GM12801 (cell line): ENCODE measurements around the gene RBM19.

Experiments
- CTCF ChIP-seq: IDR thresholded peaks from one replicate; pipeline ENCODE4 v1.5.1; 2011; ENCODE audit warnings: control low read depth; ENCODE audit not compliant: insufficient read length; ENCODE audit errors: extremely low read depth

Gene RBM19

DNA sequence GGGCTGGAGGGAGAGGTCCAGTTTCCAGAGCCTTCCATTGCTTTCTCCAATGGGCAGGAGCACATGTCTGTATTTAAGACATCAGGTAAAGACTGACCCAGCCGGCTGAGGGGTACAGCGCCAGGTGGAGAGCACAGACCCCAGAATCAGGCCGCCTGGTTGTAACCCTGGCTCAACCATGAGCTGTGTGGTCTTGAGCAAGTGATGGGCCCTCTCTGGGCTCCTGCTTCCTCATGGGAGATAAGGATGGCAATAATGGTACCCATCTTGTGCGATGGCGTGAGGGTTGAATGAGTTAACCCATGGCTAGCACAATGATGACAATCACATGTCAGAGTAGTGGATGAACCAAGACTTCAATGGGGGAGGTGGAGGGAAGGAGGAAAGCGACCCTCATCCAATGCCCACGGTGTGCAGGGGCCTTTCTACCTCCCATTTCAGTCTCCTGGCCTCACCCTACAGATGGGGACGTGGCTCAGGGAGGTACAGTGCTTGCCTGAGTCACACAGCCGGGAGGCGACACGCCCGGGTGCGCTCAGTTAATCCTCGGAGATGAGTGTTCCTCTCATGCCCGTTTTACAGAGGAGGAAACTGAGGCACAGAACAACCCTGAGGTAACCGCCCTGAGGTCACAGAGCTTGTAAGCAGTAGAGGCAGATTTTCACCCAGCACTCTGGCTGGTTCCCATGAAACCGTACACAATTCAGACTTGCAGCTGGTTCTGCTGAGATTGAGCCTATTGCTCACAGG, 163.9 kb downstream of the RBM19 start:
- TF ChIP-seq CTCF: no peak

DNA sequence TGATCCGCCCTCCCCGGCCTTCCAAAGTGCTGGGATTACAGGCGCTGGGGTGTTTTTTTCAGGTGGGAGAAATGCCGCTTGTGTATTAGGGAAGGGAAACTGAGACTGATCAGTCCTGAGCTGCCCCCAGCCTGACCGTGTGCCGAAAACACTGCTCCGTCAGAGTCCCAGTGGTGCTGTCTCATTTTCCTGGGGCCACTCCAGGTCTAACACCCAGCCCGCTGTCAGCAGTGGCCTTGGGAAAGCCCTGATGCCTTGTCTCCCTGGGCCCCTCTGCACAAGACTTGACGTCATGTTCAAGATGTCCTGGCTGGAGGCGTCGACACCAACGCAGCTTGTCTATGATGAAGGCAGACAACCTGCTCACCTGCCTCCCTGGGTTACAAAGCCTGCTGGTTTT, 165.9 kb downstream of the RBM19 start:
- TF ChIP-seq CTCF: no peak

GRCh38 chr12:113798552-113798951, 167.6 kb downstream of the RBM19 start:
- TF ChIP-seq CTCF: no peak

DNA sequence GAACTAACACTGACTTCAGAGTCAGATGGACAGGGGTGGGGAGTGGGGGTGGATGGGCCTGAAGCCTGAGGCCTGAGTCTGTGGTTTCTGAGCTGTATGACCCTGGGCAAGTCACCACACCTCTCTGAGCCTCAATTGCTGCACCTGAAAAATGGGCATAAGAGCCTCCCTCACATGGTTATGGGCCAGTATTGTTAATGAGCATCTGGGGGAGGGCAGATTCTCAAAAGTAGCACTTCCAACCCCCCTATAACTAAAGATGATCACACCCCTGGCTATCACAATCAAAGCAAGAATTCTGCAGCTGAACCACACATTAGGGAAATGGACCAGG, 168.6 kb downstream of the RBM19 start:
- TF ChIP-seq CTCF: no peak

DNA sequence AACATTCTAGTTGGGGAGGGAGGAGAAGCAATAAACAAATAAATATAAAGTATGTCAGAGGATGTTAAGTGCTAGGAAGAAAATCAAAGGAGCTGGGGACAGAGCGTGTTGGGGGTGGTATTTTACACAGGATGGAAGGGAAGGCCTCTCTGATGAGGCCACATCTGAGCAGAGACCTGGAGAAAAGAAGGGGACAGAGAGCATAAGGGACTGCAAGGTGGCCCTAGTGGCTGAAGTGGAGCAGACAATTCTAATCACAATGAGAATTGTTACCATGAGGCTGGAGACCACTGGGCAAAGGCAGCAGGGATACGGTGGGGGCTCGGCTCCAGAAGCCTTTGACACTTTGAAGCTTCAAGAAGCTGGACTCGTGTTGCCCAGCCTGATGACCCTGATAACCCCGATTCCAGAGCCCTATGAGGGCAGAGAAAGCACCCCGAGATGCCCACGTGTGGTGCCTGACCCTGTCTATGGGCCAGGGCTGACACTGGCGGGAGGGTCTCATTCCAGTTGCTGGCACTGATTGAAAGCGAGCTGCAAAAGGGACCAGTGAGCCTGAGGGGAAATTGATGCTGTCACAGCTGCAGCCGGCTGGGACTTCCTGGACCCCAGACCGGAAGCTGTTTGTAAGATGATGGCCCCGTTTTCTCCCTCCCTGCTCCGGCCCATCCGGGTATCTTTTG, 169.1 kb downstream of the RBM19 start:
- TF ChIP-seq CTCF: no peak

- TF ChIP-seq CTCF: no peak
Measured at GRCh38 chr12:113796066-113796827, 169.9 kb downstream of the RBM19 start.

DNA sequence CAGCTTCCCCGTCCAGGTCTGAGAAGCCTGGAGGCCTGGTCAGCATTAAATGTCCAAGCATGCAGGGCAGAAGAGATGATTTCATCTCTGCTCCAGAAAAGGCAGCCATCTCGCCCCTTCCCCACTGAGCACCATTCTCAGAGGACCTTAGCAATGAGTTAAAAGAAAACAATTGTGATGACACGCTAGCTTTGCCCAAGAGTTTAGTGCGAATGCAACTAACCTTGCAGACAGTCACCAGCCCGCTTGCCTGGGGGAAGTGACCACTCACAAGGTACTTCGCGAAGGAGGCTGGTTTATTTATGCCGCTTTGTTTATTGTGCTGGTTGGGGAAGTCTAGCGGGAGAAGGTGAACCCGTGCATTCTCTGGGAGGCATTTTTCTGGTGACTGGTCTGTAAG, 170.7 kb downstream of the RBM19 start:
- TF ChIP-seq CTCF: no peak
